ENCODE measurements around the gene B3GNT4. TPM values are rescaled to one million over a fixed set of nuclear protein-coding genes. Genes with fewer than 3 reads are reported as not detected.

Gene B3GNT4
- total RNA-seq, 4 donors from 2014 or later: 3.3 to 12.9 (median 5.6) TPM

DNA sequence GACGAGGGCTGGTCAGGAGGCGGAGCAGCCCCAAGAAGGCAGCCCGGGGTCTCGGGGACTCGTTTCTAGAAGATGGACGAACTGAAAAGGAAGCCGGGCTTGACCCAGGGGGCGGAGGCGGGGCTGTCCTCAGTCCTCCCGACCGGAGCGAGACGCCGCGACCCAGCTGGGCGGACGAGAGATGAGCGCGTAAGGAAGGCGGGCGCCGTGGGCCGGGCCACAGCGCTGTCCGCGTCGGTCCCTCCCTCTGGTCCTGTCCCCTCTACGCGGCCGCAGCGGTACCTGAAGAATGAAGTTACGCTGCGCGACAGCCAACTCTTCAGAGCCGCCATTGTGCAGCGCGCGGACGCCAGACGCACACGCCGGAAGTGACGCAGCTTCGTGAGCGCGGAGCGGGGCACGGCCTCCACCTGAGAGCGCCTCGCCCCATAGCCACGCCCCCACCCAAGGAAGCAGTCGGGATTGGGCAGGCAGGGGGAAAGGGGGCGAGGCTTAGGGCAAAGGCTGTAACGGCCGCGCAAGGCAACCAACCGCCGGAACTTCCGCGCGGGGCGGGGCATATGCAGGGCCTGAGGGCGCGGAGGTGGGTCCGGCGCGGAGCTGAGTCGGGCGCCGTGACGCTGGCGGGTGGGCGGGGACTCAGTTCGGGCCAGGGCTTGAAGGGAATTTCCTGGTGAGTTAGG, 22.3 kb downstream of the B3GNT4 start, which contains the start of gene DIABLO:
TSS of gene DIABLO (minus strand) at position 370 of the 683 bp plus-strand sequence. CDS start at position 332, 38 bp downstream.
- Histone ChIP-seq H3K9me3 (no peaks in the 10 kb centered on the region), H3K27ac (peak within 1 kb of the TSS; percentile 97), H3K4me3 (peak within 1 kb of the TSS; percentile 93), H3K36me3 (peaks cover 26% of the 10 kb centered on the region), H3K4me1 (peaks cover 23% of the 10 kb centered on the region), H3K27me3 (no peaks in the 10 kb centered on the region)
- peak; percentile 100 for DNase-seq (ENCODE audit: low spot score in 2 of 2)
- no CpG with 5 or more reads among the region's 74 CpGs for WGBS
- peak; percentile 89 to 95 for TF ChIP-seq POLR2A (IDR thresholded peaks at IDR 0.05)
- no peak for TF ChIP-seq EP300 (IDR thresholded peaks at IDR 0.05)
- TF ChIP-seq POLR2AphosphoS5 (IDR thresholded peaks at IDR 0.05): peak; percentile 92 to 99 (median 94)

DNA sequence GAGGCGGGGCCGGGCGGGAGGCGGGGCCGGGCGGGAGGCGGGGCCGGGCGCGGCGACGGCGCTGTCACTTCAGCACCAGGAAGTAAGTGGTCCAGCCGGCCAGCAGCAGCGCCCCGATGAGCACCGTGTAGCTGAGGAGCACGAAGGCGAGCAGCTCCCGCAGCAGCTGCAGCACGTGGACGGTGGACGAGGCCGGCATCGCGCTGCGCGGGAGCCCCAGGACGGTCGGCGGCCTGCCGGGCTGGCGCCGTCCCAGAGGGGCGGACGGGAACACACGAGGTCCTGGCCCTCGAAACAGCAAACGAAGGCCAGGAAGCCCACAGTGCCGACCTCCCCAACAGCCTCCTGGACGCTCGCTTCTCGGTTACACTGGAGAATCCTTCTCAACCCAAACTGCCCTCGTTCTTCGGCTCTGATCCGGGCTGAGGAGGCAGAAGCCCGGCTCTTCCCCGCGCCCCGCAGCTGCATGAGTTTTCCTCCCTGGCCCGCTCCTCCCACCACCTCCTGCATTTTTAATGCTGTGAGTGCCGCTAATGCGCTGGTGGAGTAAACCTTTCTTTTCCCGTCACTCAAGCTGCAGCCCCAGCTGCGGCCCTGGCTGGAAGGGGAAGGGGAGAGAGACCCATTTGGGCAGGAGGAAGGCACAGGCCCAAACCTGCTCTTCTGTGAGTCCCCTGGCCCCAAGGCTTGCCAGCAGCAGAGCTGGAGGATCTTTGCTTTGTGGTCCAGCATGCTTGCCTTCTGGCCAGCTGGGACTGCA, 23.0 kb downstream of the B3GNT4 start:
- Histone ChIP-seq H3K4me1 (peaks cover 23% of the 10 kb centered on the region), H3K27ac (no peak overlapping the region), H3K4me3 (peak overlapping the region; percentile 93), H3K9me3 (no peaks in the 10 kb centered on the region), H3K36me3 (peaks cover 25% of the 10 kb centered on the region), H3K27me3 (no peaks in the 10 kb centered on the region)
- WGBS: 26% methylated on average over 10 of the region's 55 CpGs
- no peak for DNase-seq (ENCODE audit: low spot score in 2 of 2)
- TF ChIP-seq EP300 (IDR thresholded peaks at IDR 0.05) (no peak), POLR2AphosphoS5 (IDR thresholded peaks at IDR 0.05) (peak in 1 of 3 donors; percentile 42), POLR2A (IDR thresholded peaks at IDR 0.05) (no peak)
- TF ChIP-seq, protein P1, sequence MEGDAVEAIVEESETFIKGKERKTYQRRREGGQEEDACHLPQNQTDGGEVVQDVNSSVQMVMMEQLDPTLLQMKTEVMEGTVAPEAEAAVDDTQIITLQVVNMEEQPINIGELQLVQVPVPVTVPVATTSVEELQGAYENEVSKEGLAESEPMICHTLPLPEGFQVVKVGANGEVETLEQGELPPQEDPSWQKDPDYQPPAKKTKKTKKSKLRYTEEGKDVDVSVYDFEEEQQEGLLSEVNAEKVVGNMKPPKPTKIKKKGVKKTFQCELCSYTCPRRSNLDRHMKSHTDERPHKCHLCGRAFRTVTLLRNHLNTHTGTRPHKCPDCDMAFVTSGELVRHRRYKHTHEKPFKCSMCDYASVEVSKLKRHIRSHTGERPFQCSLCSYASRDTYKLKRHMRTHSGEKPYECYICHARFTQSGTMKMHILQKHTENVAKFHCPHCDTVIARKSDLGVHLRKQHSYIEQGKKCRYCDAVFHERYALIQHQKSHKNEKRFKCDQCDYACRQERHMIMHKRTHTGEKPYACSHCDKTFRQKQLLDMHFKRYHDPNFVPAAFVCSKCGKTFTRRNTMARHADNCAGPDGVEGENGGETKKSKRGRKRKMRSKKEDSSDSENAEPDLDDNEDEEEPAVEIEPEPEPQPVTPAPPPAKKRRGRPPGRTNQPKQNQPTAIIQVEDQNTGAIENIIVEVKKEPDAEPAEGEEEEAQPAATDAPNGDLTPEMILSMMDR (IDR thresholded peaks at IDR 0.05): no peak

DNA sequence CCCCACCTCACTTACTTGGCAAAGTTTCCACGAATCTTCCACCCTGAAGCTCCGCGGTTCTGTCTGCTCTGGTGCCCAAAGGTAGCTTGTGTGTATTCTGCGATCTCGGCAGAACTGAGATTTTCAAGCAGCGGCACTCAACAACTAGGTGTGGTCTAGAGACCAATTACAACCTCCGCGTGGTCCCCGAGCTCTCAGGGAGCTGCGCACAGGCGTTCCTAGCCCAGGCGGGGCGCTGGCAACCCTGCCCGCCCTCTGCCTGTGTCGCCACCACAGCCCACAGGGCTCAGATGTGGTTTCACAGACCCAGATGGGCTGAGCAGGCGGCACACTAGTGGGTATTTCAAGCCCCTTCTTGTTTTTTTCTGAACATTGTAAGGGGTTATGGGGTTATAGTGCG, 23.8 kb downstream of the B3GNT4 start:
- H3K9me3 ChIP-seq: no peaks in the 10 kb centered on the region
- TF ChIP-seq POLR2AphosphoS5 (IDR thresholded peaks at IDR 0.05) (no peak), EP300 (IDR thresholded peaks at IDR 0.05) (no peak), POLR2A (IDR thresholded peaks at IDR 0.05) (no peak)
- TF ChIP-seq, protein P1 (IDR thresholded peaks at IDR 0.05): no peak
- WGBS: 90% methylated on average over 17 of the region's 17 CpGs
- H3K4me3 ChIP-seq: no peak overlapping the region
- peaks cover 23% of the 10 kb centered on the region for H3K4me1 ChIP-seq
- peak in 1 of 2 donors; percentile 64 for DNase-seq (ENCODE audit: low spot score in 2 of 2)
- H3K27me3 ChIP-seq: no peaks in the 10 kb centered on the region
- no peak overlapping the region for H3K27ac ChIP-seq
- H3K36me3 ChIP-seq: peaks cover 29% of the 10 kb centered on the region

DNA sequence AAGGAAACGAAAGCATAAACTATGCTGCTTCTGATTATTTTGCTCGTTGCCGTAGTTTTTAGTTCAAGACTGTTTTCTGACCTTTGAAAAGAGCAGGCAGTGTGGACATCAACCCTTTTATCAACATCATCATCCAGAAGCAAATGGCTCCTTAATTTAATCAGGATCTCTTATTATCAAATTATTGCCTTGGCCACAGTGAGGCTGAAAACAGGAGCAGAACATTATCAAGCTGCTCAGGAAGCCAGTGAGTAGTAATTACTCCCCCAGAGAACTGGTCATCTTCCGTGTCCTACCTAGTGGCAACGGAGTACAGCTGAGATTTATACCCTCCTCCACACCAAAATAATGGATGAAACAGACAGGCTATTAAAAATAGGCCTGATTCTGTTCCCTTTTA, 24.6 kb downstream of the B3GNT4 start:
- no peak overlapping the region for H3K27ac ChIP-seq
- no peaks in the 10 kb centered on the region for H3K9me3 ChIP-seq
- DNase-seq (ENCODE audit: low spot score in 2 of 2): no peak
- H3K27me3 ChIP-seq: no peaks in the 10 kb centered on the region
- no peak overlapping the region for H3K4me3 ChIP-seq
- TF ChIP-seq POLR2A (IDR thresholded peaks at IDR 0.05): no peak
- TF ChIP-seq, protein P1 (IDR thresholded peaks at IDR 0.05): no peak
- no peak for TF ChIP-seq POLR2AphosphoS5 (IDR thresholded peaks at IDR 0.05)
- TF ChIP-seq EP300 (IDR thresholded peaks at IDR 0.05): no peak
- 90% methylated on average over 5 of the region's 5 CpGs for WGBS
- peaks cover 31% of the 10 kb centered on the region for H3K36me3 ChIP-seq
- peaks cover 23% of the 10 kb centered on the region for H3K4me1 ChIP-seq

DNA sequence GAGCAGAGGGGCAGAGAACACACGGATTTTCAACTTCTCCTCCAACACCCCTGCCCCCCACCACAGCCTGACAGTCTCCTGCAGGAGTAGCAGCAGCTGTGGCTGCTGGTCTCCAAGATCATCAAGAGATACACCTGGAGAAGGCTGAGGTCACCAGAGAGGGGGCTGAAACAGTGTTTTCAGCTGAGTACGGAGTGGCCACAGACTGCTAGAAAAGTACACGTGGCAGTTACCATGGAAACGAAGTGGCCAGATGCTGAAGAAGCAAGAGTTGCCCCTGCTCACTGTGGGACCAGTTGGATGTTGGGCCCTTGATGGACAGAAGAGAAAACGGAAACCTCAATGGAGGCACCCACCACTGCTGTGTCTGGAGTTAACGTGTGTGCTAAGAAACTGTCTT, 27.3 kb downstream of the B3GNT4 start:
- TF ChIP-seq POLR2AphosphoS5 (IDR thresholded peaks at IDR 0.05) (no peak), POLR2A (IDR thresholded peaks at IDR 0.05) (no peak), EP300 (IDR thresholded peaks at IDR 0.05) (no peak)
- TF ChIP-seq, protein P1 (IDR thresholded peaks at IDR 0.05): no peak
- Histone ChIP-seq H3K36me3 (peaks cover 53% of the 10 kb centered on the region), H3K27ac (no peak overlapping the region), H3K4me3 (no peak overlapping the region), H3K4me1 (peaks cover 9% of the 10 kb centered on the region), H3K9me3 (no peaks in the 10 kb centered on the region), H3K27me3 (no peaks in the 10 kb centered on the region)
- DNase-seq (ENCODE audit: low spot score in 2 of 2): no peak
- 78% methylated on average over 6 of the region's 6 CpGs for WGBS

All from suprapubic skin (tissue), 4 donors.